Measurements from ENCODE around the gene EPS8L1.
"Not testable (repeated sequence)": the region's sequence is repeated elsewhere in the genome, so short reads cannot be mapped to it uniquely, and the experiment has no call there.

Gene EPS8L1

DNA sequence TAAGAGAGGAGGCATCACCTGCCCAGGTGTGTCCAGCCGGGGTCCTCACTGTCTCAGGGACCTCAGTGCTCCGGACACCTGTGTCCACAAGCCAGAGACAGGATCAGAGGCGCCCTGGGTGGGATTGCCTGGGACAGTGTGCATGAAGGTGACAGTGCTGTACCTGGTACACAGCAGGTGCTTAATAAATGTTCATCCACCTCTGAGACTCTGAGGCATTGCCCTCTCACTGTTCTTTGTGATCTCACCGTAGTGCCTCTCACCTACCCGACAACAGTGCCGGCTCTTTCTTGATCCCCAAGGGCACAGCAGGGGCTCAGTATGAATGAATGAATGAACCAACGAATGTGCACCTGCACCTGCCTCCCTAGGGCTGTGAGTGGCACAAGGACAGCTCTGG, 21.9 kb upstream of the EPS8L1 start:
- no peak for DNase-seq

GRCh38 chr19:55056827-55057226, 18.8 kb upstream of the EPS8L1 start:
- no peak for DNase-seq

DNA sequence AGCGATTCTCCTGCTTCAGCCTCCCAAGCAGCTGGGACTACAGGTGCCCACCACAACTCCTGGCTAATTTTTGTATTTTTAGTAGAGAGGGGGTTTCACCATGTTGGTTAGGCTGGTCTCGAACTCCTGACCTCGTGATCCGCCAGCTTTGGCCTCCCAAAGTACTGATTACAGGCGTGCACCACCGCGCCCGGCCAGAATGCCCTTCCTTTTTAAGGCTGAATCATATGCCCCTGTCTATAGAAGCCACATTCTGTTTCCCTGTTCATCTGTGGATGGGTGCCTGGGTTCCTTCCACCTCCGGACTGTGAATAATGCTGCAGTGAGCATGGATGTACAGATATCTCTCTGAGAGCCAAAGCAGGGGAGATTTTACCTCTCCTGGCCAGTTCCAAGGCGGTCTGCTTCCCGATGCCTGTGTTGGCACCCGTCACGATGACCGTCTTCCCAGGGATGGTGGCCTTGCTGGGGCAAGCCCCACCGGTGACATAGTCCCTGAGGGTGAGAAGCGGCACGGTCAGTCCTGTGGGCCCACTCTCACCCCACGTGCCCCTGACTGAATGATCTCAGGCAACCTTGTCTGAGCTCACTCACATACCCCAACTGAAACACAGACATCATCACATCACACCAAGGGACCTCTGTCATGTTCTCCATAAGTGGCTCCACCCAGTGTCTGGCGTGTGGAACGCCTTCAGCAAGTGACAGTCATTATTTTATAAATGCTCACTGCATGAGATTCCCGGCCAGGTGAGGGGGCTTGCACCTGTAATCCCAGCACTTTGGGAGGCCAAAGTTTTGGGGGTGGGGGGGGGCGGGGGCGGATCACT, 16.7 kb upstream of the EPS8L1 start:
- DNase-seq = no peak

- not testable (repeated sequence) for DNase-seq
Observed at GRCh38 chr19:55060287-55060686, 15.4 kb upstream of the EPS8L1 start.

GRCh38 chr19:55062735-55063491, 12.8 kb upstream of the EPS8L1 start, which contains the start of gene RDH13:
Gene RDH13 (minus strand): TSS chr19:55063148. CDS start chr19:55063032, 116 bp downstream.
- DNase-seq = no peak

GRCh38 chr19:55063492-55063843, 12.2 kb upstream of the EPS8L1 start:
- no peak for DNase-seq

GRCh38 chr19:55065516-55065915, 10.2 kb upstream of the EPS8L1 start:
- DNase-seq = not testable (repeated sequence)

DNA sequence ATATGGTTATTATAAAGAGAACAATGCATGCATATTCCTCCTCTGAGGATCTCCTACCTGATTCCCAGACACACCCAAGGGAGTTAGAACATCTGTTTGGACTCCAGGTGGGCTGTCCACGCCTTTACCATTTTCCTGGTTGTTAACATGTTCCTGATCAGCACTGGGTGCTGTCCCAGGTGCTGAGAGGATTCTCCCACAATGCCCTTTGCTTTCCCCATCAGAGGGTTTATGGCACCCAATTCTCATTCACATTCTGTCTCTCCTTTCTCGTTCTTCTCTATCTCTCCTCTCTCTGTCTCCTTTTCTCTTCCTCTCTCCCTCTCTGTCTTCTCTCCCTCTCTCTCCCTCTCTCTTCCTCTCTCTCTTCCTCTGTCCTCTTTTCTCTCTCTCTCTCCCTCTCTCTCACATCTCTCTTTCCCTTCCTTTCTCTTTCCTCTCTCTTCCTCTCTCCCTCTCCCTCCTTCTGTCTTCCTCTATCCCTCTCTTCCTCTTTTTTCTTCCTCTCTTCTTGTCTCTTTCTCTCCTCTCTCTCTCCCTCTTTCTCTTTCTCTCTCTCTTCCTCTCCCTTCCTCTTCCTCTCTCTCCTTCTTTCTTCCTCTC, 9.5 kb upstream of the EPS8L1 start:
- DNase-seq = no peak

- DNase-seq = no peak
Observed at GRCh38 chr19:55067869-55068268, 7.8 kb upstream of the EPS8L1 start.

GRCh38 chr19:55068950-55069864, 6.5 kb upstream of the EPS8L1 start:
- peak; percentile 71 for DNase-seq

- DNase-seq = no peak
Observed at GRCh38 chr19:55069865-55070197, 5.8 kb upstream of the EPS8L1 start.

- DNase-seq = no peak
Observed at GRCh38 chr19:55070466-55071128, 5.1 kb upstream of the EPS8L1 start.

DNA sequence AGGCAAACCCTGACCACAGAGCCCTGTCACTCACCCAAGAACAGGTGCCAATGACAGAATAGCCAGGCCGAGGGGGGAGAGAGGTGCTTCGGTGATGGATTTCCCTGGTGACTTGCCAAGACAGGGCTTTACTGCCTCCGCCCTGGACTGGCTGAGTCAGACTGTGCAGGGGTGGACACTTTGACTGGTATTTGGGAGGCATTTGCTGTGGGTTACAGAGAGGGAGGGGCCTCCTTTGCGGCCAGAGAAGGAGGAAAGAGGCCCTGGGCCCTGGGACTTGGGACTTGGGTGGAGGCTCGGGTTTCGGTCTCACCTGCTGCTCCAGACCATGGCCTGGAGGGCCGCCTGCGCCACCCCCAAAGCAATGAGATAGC, 4.6 kb upstream of the EPS8L1 start:
- no peak for DNase-seq

DNA sequence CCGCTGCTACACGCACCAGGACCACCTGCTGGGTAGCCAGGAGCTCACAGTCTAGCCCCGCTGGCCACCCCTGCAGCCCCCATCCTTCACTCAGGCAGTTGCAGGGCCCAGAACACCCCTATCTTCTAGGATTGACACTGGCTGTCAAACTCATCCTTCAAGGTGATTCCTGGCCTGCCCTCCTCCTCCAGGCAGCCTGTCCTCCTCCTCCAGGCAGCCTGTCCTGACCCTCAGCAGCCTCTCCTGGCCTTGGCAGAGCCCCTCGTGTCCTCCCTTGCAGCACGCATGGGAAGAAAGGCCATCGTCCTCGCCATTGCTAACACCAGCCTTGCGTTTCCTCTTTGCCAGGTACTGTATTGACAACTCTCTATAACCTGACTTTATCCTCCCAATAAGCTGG, 3.8 kb upstream of the EPS8L1 start:
- DNase-seq = no peak

DNA sequence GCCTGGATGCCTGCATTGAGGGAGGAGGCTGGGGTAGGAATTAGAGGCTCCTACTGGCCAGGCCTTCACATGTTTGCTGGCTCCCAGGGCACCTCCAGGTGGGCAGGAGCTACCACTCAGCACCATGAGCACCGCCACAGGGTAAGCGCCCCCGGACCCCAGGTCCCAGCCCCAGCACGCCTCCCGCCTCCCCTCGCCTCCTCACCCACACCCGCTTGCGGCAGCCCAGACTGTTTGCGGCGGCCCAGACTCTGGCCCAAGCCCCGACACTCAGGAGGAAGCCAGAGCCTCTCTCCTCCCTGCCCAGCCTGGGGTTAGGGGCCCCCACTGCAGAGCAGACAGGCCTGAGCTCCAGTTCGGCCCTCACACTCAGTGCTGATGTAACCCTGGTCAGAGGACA, 652 bp downstream of the EPS8L1 start:
- DNase-seq = no peak

GRCh38 chr19:55077106-55077505, 1.4 kb downstream of the EPS8L1 start:
- no peak for DNase-seq

GRCh38 chr19:55078996-55079395, 3.3 kb downstream of the EPS8L1 start:
- peak; percentile 10 for DNase-seq

- DNase-seq = peak; percentile 2
Observed at GRCh38 chr19:55079400-55080038, 3.9 kb downstream of the EPS8L1 start.

GRCh38 chr19:55080121-55080967, 4.7 kb downstream of the EPS8L1 start:
- DNase-seq = peak; percentile 60

DNA sequence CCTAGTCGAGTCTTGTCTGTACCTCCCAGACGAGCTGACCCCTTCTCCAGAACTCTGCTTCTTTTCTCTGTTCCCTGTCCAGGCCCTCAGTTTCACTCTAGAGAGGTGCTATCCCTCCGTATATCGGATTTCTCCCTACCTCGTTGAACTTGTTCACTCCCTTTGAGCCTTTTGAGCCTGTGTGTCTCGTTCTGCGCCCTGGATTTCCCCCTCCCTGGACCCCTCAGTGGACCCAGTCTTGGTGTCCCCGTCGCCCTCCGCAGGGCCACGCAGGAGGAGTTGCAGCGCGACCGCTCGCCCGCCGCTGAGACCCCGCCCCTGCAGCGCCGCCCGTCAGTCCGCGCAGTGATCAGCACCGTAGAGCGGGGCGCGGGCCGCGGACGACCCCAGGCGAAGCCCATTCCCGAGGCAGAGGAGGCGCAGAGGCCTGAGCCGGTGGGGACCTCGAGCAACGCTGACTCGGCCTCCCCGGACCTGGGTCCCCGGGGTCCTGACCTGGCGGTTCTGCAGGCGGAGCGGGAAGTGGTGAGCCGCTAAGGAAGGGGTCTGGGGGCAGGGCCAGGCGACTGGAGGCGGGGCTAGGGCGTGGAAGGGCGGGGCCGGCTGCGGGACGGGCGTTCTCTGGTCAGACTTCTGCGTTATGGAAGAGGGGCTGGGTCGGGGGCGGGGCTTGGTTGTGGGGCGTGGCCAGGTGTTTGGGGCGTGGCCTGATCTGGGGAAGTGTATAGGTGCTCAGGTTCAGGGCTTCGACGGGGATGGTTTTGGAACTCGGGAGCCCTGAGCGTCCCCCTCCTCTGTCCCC, 5.5 kb downstream of the EPS8L1 start:
- no peak for DNase-seq
